Liver (tissue), 9 donors: Measurements from ENCODE around the gene SEZ6L. TPM values are rescaled to one million over a fixed set of nuclear protein-coding genes. Genes with fewer than 3 reads are reported as not detected.

Experiments used
- DNase-seq: peaks from one replicate; pipeline ENCODE4 v3.0.0-alpha.2; 2017; ENCODE audit warnings: low spot score
- H3K27ac ChIP-seq, 2 donors: one replicate each; pipeline ENCODE4 v1.7.0; 2013; ENCODE audit warnings: inconsistent platforms in 2 of 2, low read length in 2 of 2, control low read depth in 1 of 2, low read depth in 1 of 2, mild to moderate bottlenecking in 1 of 2
- H3K27me3 ChIP-seq, 4 donors: one replicate each; pipeline versions ENCODE4 v1.6.1 to v1.7.0; 2013; ENCODE audit warnings: low read length in 3 of 4, inconsistent platforms in 1 of 4, mild to moderate bottlenecking in 1 of 4, moderate library complexity in 1 of 4; ENCODE audit not compliant: control insufficient read depth in 4 of 4, insufficient read depth in 4 of 4
- H3K36me3 ChIP-seq, 4 donors: one replicate each; pipeline versions ENCODE4 v1.6.1 to v1.7.0; 2013; ENCODE audit warnings: low read length in 3 of 4, mild to moderate bottlenecking in 3 of 4, low read depth in 1 of 4, moderate library complexity in 1 of 4; ENCODE audit not compliant: control insufficient read depth in 4 of 4, insufficient read depth in 3 of 4
- H3K4me1 ChIP-seq, 4 donors: one replicate each; pipeline versions ENCODE4 v1.6.1 to v1.7.0; 2013; ENCODE audit warnings: low read length in 3 of 4, mild to moderate bottlenecking in 3 of 4, moderate library complexity in 1 of 4; ENCODE audit not compliant: control insufficient read depth in 4 of 4, insufficient read depth in 4 of 4
- H3K4me3 ChIP-seq, 3 donors: one replicate each; pipeline versions ENCODE4 v1.6.1 to v1.7.0; 2013; ENCODE audit warnings: low read length in 3 of 3, control low read depth in 1 of 3, low read depth in 1 of 3, mild to moderate bottlenecking in 1 of 3
- H3K9ac ChIP-seq, 2 donors: one replicate each; pipeline ENCODE4 v1.7.0; 2013; ENCODE audit warnings: low read length in 2 of 2, mild to moderate bottlenecking in 2 of 2, moderate library complexity in 2 of 2, control low read depth in 1 of 2, low read depth in 1 of 2
- H3K9me3 ChIP-seq, 4 donors: one replicate each; pipeline versions ENCODE4 v1.6.1 to v1.7.0; 2013; ENCODE audit warnings: low read length in 3 of 4; ENCODE audit not compliant: control insufficient read depth in 4 of 4
- ATF3 ChIP-seq: IDR thresholded peaks from 2 replicates; pipeline ENCODE4 v1.6.1; 2016; ENCODE audit warnings: antibody characterized with exemption
- CTCF ChIP-seq: fragments of 150-350 bp; IDR thresholded peaks from 2 replicates; pipeline ENCODE4 v1.5.1; 2017; ENCODE audit warnings: improper control_type of control experiment, low read depth, low read length; ENCODE audit not compliant: missing input control
- EGR1 ChIP-seq, 2 donors: IDR thresholded peaks; 2 replicates each; pipeline ENCODE4 v1.6.1; 2016 to 2018; ENCODE audit warnings: antibody characterized with exemption in 2 of 2, low read depth in 2 of 2
- FOXA1 ChIP-seq: IDR thresholded peaks from 2 replicates; pipeline ENCODE4 v1.6.1; 2016; ENCODE audit warnings: antibody characterized with exemption
- FOXA2 ChIP-seq: IDR thresholded peaks from 2 replicates; pipeline ENCODE4 v1.6.1; 2016; ENCODE audit warnings: antibody characterized with exemption
- GABPA ChIP-seq, 2 donors: IDR thresholded peaks in 1 of 2; conservative IDR thresholded peaks in 1 of 2; 2 replicates each; pipeline ENCODE4 v1.6.1; 2016; ENCODE audit warnings: antibody characterized with exemption in 2 of 2, mild to moderate bottlenecking in 1 of 2, moderate library complexity in 1 of 2
- HNF4A ChIP-seq, 2 donors: conservative IDR thresholded peaks; 2 replicates each; pipeline ENCODE4 v1.6.1; 2016; ENCODE audit warnings: antibody characterized with exemption in 2 of 2, mild to moderate bottlenecking in 2 of 2
- HNF4G ChIP-seq: IDR thresholded peaks from 2 replicates; pipeline ENCODE4 v1.6.1; 2016; ENCODE audit warnings: antibody characterized with exemption
- JUND ChIP-seq, 2 donors: IDR thresholded peaks; 2 replicates each; pipeline ENCODE4 v1.6.1; 2016; ENCODE audit warnings: antibody characterized with exemption in 2 of 2
- MAX ChIP-seq: IDR thresholded peaks from 2 replicates; pipeline ENCODE4 v1.6.1; 2016; ENCODE audit warnings: antibody characterized with exemption
- NR2F2 ChIP-seq: IDR thresholded peaks from 2 replicates; pipeline ENCODE4 v1.6.1; 2016; ENCODE audit warnings: antibody characterized with exemption
- RAD21 ChIP-seq, 2 donors: IDR thresholded peaks; 2 replicates each; pipeline ENCODE4 v1.6.1; 2016; ENCODE audit warnings: antibody characterized with exemption in 2 of 2, mild to moderate bottlenecking in 2 of 2
- REST ChIP-seq: IDR thresholded peaks from 2 replicates; pipeline ENCODE4 v1.6.1; 2016; ENCODE audit warnings: antibody characterized with exemption, mild to moderate bottlenecking
- RXRA ChIP-seq, 2 donors: IDR thresholded peaks; 2 replicates each; pipeline ENCODE4 v1.6.1; 2017 to 2018; ENCODE audit warnings: antibody characterized with exemption in 2 of 2, mild to moderate bottlenecking in 1 of 2
- TAF1 ChIP-seq: conservative IDR thresholded peaks from 2 replicates; pipeline ENCODE4 v1.6.1; 2016; ENCODE audit warnings: antibody characterized with exemption, mild to moderate bottlenecking
- YY1 ChIP-seq: IDR thresholded peaks from 2 replicates; pipeline ENCODE4 v1.6.1; 2016; ENCODE audit warnings: antibody characterized with exemption, mild to moderate bottlenecking
- ZBTB33 ChIP-seq: IDR thresholded peaks from 2 replicates; pipeline ENCODE4 v1.6.1; 2016; ENCODE audit warnings: antibody characterized with exemption
- WGBS: extraction: QIAGEN DNeasy Blood & Tissue Kit; methylation state at CpG from one replicate; pipeline ENCODE4 v1.1.7; 2013; 5-methylcytosine and 5-hydroxymethylcytosine counted together
- polyA plus RNA-seq, 2 donors: library from polyadenylated mRNA; stranded (reverse) in 1 of 2; unstranded in 1 of 2; fragments of 200-250 nt in 1 of 2; fragments of >200 nt in 1 of 2; fragmentation: Nextera tagmentation in 1 of 2; extraction: Ambion mirVana in 1 of 2; gene quantifications; one replicate each; pipeline versions ENCODE4 v1.2.1 to v1.2.3, GENCODE V29; 2013 to 2015
- total RNA-seq, 2 donors: library from RNA; depleted of rRNA; stranded (reverse); fragments of >200 nt; gene quantifications; one replicate each; pipeline ENCODE4 v1.2.3, GENCODE V29; 2014
- donor health status: healthy.
- donor health status: healthy.
- donor health status: healthy.
- donor health status: healthy.
- donor health status: healthy.

SEZ6L gene
- total and polyA plus RNA-seq, 4 donors: under 0.01 to 0.70 (median 0.08) TPM; not detected in 1

- Histone ChIP-seq H3K4me1 (no peaks in the 10 kb centered on the region), H3K4me3 (no peak overlapping the region), H3K27me3 (no peaks in the 10 kb centered on the region), H3K9ac (no peak overlapping the region), H3K36me3 (no peaks in the 10 kb centered on the region), H3K9me3 (peaks cover 0 to 3% (median 0%) of the 10 kb centered on the region in 4 donors), H3K27ac (no peak overlapping the region)
- TF ChIP-seq GABPA (IDR thresholded peaks at IDR 0.05 in 1 of 2, conservative IDR thresholded peaks at IDR 0.05 in 1 of 2): no peak
- no peak for TF ChIP-seq FOXA1
- TF ChIP-seq CTCF: no peak
- no peak for TF ChIP-seq MAX
- no peak for TF ChIP-seq HNF4G
- no peak for TF ChIP-seq YY1
- TF ChIP-seq HNF4A (conservative IDR thresholded peaks at IDR 0.05): no peak
- TF ChIP-seq RXRA (IDR thresholded peaks at IDR 0.05): no peak
- TF ChIP-seq RAD21 (IDR thresholded peaks at IDR 0.05): no peak
- TF ChIP-seq ZBTB33: no peak
- no peak for DNase-seq
- 64% methylated on average over 11 of the region's 11 CpGs for WGBS
Measured at GRCh38 chr22:26276529-26277160, 107.4 kb downstream of the SEZ6L start.

GRCh38 chr22:26281941-26282340 lies 112.7 kb downstream of the SEZ6L start:
- no peak for DNase-seq
- Histone ChIP-seq H3K27me3 (peaks cover 0 to 14% (median 3%) of the 10 kb centered on the region in 4 donors), H3K4me3 (no peak overlapping the region), H3K27ac (no peak overlapping the region), H3K9ac (no peak overlapping the region), H3K9me3 (no peaks in the 10 kb centered on the region), H3K36me3 (no peaks in the 10 kb centered on the region), H3K4me1 (no peaks in the 10 kb centered on the region)
- WGBS: 68% methylated on average over 4 of the region's 4 CpGs
- TF ChIP-seq FOXA2 (no peak), ZBTB33 (no peak), FOXA1 (no peak), RXRA (IDR thresholded peaks at IDR 0.05) (no peak), RAD21 (IDR thresholded peaks at IDR 0.05) (no peak), HNF4A (conservative IDR thresholded peaks at IDR 0.05) (no peak), HNF4G (no peak), YY1 (no peak), MAX (no peak), REST (no peak), CTCF (no peak), EGR1 (IDR thresholded peaks at IDR 0.05; ENCODE audit: low read depth in 2 of 2) (no peak), TAF1 (no peak), JUND (IDR thresholded peaks at IDR 0.05) (no peak), NR2F2 (no peak), ATF3 (no peak), GABPA (IDR thresholded peaks at IDR 0.05 in 1 of 2, conservative IDR thresholded peaks at IDR 0.05 in 1 of 2) (no peak)
